Tibial nerve (tissue), 4 donors: ENCODE measurements around the gene AKT3. TPM values are rescaled to one million over a fixed set of nuclear protein-coding genes. Genes with fewer than 3 reads are reported as not detected.
A peak's percentile ranks its signal among the peaks of the same experiment; 100 is the strongest.

Source experiments
- DNase-seq, 2 donors: peaks; one replicate each; pipeline ENCODE4 v3.0.0-alpha.2; 2019; ENCODE audit warnings: low spot score in 2 of 2
- H3K27ac ChIP-seq, 4 donors: fragments of 200-600 bp; sonication (generic) in 3 of 4; one replicate each; pipeline ENCODE4 v1.5.1; 2017 to 2019; ENCODE audit warnings: mild to moderate bottlenecking in 1 of 4
- H3K27me3 ChIP-seq, 2 donors: fragments of 200-600 bp; sonication (generic) in 1 of 2; one replicate each; pipeline versions ENCODE4 v1.5.1 to v1.6.0; 2017 to 2019
- H3K36me3 ChIP-seq, 3 donors: fragments of 200-600 bp; sonication (generic); one replicate each; pipeline ENCODE4 v1.5.1; 2018 to 2019
- H3K4me1 ChIP-seq, 4 donors: fragments of 200-600 bp; sonication (generic) in 3 of 4; one replicate each; pipeline ENCODE4 v1.5.1; 2017 to 2019
- H3K4me3 ChIP-seq, 4 donors: fragments of 200-600 bp; sonication (generic) in 3 of 4; one replicate each; pipeline ENCODE4 v1.5.1; 2017 to 2019; ENCODE audit warnings: mild to moderate bottlenecking in 1 of 4, moderate library complexity in 1 of 4
- H3K9me3 ChIP-seq, 4 donors: fragments of 200-600 bp; sonication (generic) in 3 of 4; one replicate each; pipeline ENCODE4 v1.5.1; 2017 to 2019
- CTCF ChIP-seq, 5 experiments: fragments of 200-600 bp in 3 of 5; fragments of 450-650 bp in 2 of 5; sonication (generic) in 3 of 5; IDR thresholded peaks; one replicate each; pipeline ENCODE4 v1.5.1; 2016 to 2019; ENCODE audit warnings: antibody characterized with exemption in 5 of 5, mild to moderate bottlenecking in 3 of 5, moderate library complexity in 2 of 5
- EP300 ChIP-seq, 2 donors: sonication (generic); formaldehyde crosslinking; IDR thresholded peaks; one replicate each; pipeline ENCODE4 v1.6.1; 2017; ENCODE audit warnings: antibody characterized with exemption in 2 of 2, mild to moderate bottlenecking in 1 of 2
- POLR2A ChIP-seq, 2 donors: fragments of 450-650 bp; IDR thresholded peaks; one replicate each; pipeline ENCODE4 v1.6.1; 2017; ENCODE audit warnings: antibody characterized with exemption in 2 of 2, mild to moderate bottlenecking in 2 of 2, moderate library complexity in 2 of 2
- WGBS, 2 donors: methylation state at CpG; one replicate each; pipeline ENCODE4 v1.1.5; 2018; 5-methylcytosine and 5-hydroxymethylcytosine counted together
- total RNA-seq, 4 donors: library from RNA; depleted of rRNA; stranded (reverse); fragments of >200 nt; gene quantifications; one replicate each; pipeline ENCODE4 v1.1.0, GENCODE V29; 2016

Gene AKT3
- total RNA-seq, 4 donors from 2014 or later = 58.8 to 76.0 (median 69.2) TPM

- Histone ChIP-seq H3K36me3 (peaks cover 0 to 7% (median 0%) of the 10 kb centered on the region in 3 donors), H3K4me3 (no peak overlapping the region)
- no peak for DNase-seq
Measured at GRCh38 chr1:243732637-243733036, 117.4 kb downstream of the AKT3 start.

GRCh38 chr1:243731974-243732625, 117.9 kb downstream of the AKT3 start:
- H3K4me1 ChIP-seq = peaks cover 0 to 37% (median 9%) of the 10 kb centered on the region in 4 donors

More at GRCh38 chr1:243732637-243733036, 117.4 kb downstream of the AKT3 start:
- H3K27me3 ChIP-seq = no peaks in the 10 kb centered on the region
- H3K4me1 ChIP-seq = peaks cover 0 to 42% (median 9%) of the 10 kb centered on the region in 4 donors
- TF ChIP-seq EP300 (IDR thresholded peaks at IDR 0.05) (no peak), CTCF (IDR thresholded peaks at IDR 0.05) (no peak), POLR2A (IDR thresholded peaks at IDR 0.05) (no peak)
- peak overlapping the region in 2 of 4 donors; percentile 83 to 89 for H3K27ac ChIP-seq
- H3K9me3 ChIP-seq = no peaks in the 10 kb centered on the region

GRCh38 chr1:243731301-243731891, 118.6 kb downstream of the AKT3 start:
- Histone ChIP-seq H3K27ac (peak overlapping the region in 2 of 4 donors; percentile 83 to 89), H3K9me3 (no peaks in the 10 kb centered on the region), H3K36me3 (peaks cover 0 to 7% (median 0%) of the 10 kb centered on the region in 3 donors), H3K27me3 (no peaks in the 10 kb centered on the region), H3K4me1 (peaks cover 0 to 42% (median 9%) of the 10 kb centered on the region in 4 donors), H3K4me3 (no peak overlapping the region)
- DNase-seq = peak in 1 of 2 donors; percentile 49
- 39 to 40% methylated on average over 3 of the region's 3 CpGs for WGBS, 2 donors
- no peak for TF ChIP-seq POLR2A (IDR thresholded peaks at IDR 0.05)
- TF ChIP-seq EP300 (IDR thresholded peaks at IDR 0.05) = peak in 1 of 2 donors; percentile 71

More at GRCh38 chr1:243731974-243732625, 117.9 kb downstream of the AKT3 start:
- H3K27ac ChIP-seq = peak overlapping the region in 2 of 4 donors; percentile 83 to 89
- H3K27me3 ChIP-seq = no peaks in the 10 kb centered on the region
- no peak for DNase-seq
- peaks cover 0 to 7% (median 0%) of the 10 kb centered on the region in 3 donors for H3K36me3 ChIP-seq
- H3K9me3 ChIP-seq = no peaks in the 10 kb centered on the region
- WGBS, 2 donors = 60 to 64% methylated on average over 5 of the region's 5 CpGs
- no peak overlapping the region for H3K4me3 ChIP-seq
- no peak for TF ChIP-seq EP300 (IDR thresholded peaks at IDR 0.05)
- no peak for TF ChIP-seq CTCF (IDR thresholded peaks at IDR 0.05)
- TF ChIP-seq POLR2A (IDR thresholded peaks at IDR 0.05) = no peak

GRCh38 chr1:243730487-243731150, 119.4 kb downstream of the AKT3 start:
- 83 to 86% methylated on average over 19 to 23 of the region's 23 CpGs for WGBS, 2 donors
- H3K27me3 ChIP-seq = no peaks in the 10 kb centered on the region
- TF ChIP-seq POLR2A (IDR thresholded peaks at IDR 0.05) (no peak), EP300 (IDR thresholded peaks at IDR 0.05) (no peak), CTCF (IDR thresholded peaks at IDR 0.05) (no peak)
- H3K4me1 ChIP-seq = peaks cover 0 to 50% (median 9%) of the 10 kb centered on the region in 4 donors
- H3K27ac ChIP-seq = peak overlapping the region in 3 of 4 donors; percentile 3 to 89 (median 83)
- no peak for DNase-seq
- no peaks in the 10 kb centered on the region for H3K9me3 ChIP-seq
- peaks cover 0 to 7% (median 0%) of the 10 kb centered on the region in 3 donors for H3K36me3 ChIP-seq
- H3K4me3 ChIP-seq = no peak overlapping the region

- H3K27ac ChIP-seq = peak overlapping the region in 2 of 4 donors; percentile 83 to 89
Measured at GRCh38 chr1:243729956-243730355, 120.1 kb downstream of the AKT3 start.

More at GRCh38 chr1:243729956-243730355, 120.1 kb downstream of the AKT3 start:
- peaks cover 0 to 7% (median 0%) of the 10 kb centered on the region in 3 donors for H3K36me3 ChIP-seq
- H3K4me3 ChIP-seq = no peak overlapping the region
- H3K27me3 ChIP-seq = no peaks in the 10 kb centered on the region
- no peak for DNase-seq
- WGBS, 2 donors = 97 to 99% methylated on average over 3 of the region's 3 CpGs
- TF ChIP-seq POLR2A (IDR thresholded peaks at IDR 0.05) (no peak), EP300 (IDR thresholded peaks at IDR 0.05) (no peak), CTCF (IDR thresholded peaks at IDR 0.05) (no peak)
- H3K4me1 ChIP-seq = peaks cover 0 to 56% (median 11%) of the 10 kb centered on the region in 4 donors
- H3K9me3 ChIP-seq = no peaks in the 10 kb centered on the region
